WTC11 (cell line): ENCODE results near the gene FBXO2. TPM values are rescaled to one million over a fixed set of nuclear protein-coding genes. Genes with fewer than 3 reads are reported as not detected.
A peak's percentile ranks its signal among the peaks of the same experiment; 100 is the strongest.

Source experiments
- ATAC-seq: fragments of 200-7000 bp; cut with Tn5 transposase; 2 replicates; pipeline ENCODE4 v1.10.0; 2021; ENCODE audit warnings: mild to moderate bottlenecking, moderate library complexity
- CTCF ChIA-PET: fragments of 300-600 bp; sonication (Branson Sonifier 250); formaldehyde crosslinking; loops from one replicate; lab custom pipeline; 2021; ENCODE audit warnings: antibody characterized with exemption; lab: Charles Lee
- POLR2A ChIA-PET: fragments of 350-600 bp; sonication (Branson Sonifier 250); formaldehyde crosslinking; loops from one replicate; lab custom pipeline; 2021; ENCODE audit warnings: antibody characterized with exemption; lab: Charles Lee
- DNase-seq: peaks from one replicate; pipeline ENCODE4 v3.0.0; 2021; ENCODE audit warnings: low spot score
- H3K27ac Mint-ChIP-seq: 2 replicates; pipeline ENCODE4 v1.8.0; 2021; ENCODE audit warnings: mixed read lengths
- H3K27me3 Mint-ChIP-seq: 2 replicates; pipeline ENCODE4 v1.8.0; 2021; ENCODE audit warnings: low read depth, mild to moderate bottlenecking, moderate library complexity, mixed read lengths
- H3K36me3 Mint-ChIP-seq: 2 replicates; pipeline ENCODE4 v1.8.0; 2021; ENCODE audit warnings: mixed read lengths
- H3K4me1 Mint-ChIP-seq: 2 replicates; pipeline ENCODE4 v1.8.0; 2022; ENCODE audit warnings: mixed read lengths
- H3K4me3 Mint-ChIP-seq: 2 replicates; pipeline ENCODE4 v1.8.0; 2021; ENCODE audit warnings: mild to moderate bottlenecking, moderate library complexity, mixed read lengths
- H3K9me3 Mint-ChIP-seq: 2 replicates; pipeline ENCODE4 v1.8.0; 2021; ENCODE audit warnings: mixed read lengths
- CREM ChIP-seq: sonication (generic); formaldehyde crosslinking; IDR thresholded peaks from 2 replicates; pipeline ENCODE4 v1.8.1; 2022; ENCODE audit warnings: mild to moderate bottlenecking, missing genetic modification reagents, moderate library complexity
- ELF4 ChIP-seq: sonication (generic); formaldehyde crosslinking; IDR thresholded peaks from 2 replicates; pipeline ENCODE4 v1.8.1; 2022; ENCODE audit warnings: low read depth, mild to moderate bottlenecking, moderate library complexity, missing genetic modification reagents
- MYBL2 ChIP-seq: sonication (generic); formaldehyde crosslinking; IDR thresholded peaks from 2 replicates; pipeline ENCODE4 v1.8.1; 2023; ENCODE audit warnings: mild to moderate bottlenecking, moderate library complexity, missing genetic modification reagents
- SMAD4 ChIP-seq: sonication (generic); formaldehyde crosslinking; IDR thresholded peaks from 2 replicates; pipeline ENCODE4 v1.8.0; 2022; ENCODE audit warnings: mild to moderate bottlenecking, missing genetic modification reagents
- TEAD4 ChIP-seq: sonication (generic); formaldehyde crosslinking; IDR thresholded peaks from 2 replicates; pipeline ENCODE4 v1.8.0; 2022; ENCODE audit warnings: mild to moderate bottlenecking, missing genetic modification reagents
- TP53 ChIP-seq: sonication (generic); formaldehyde crosslinking; IDR thresholded peaks from 2 replicates; pipeline ENCODE4 v1.8.1; 2023; ENCODE audit warnings: mild to moderate bottlenecking, missing genetic modification reagents
- ZBTB21 ChIP-seq: sonication (generic); formaldehyde crosslinking; IDR thresholded peaks from 2 replicates; pipeline ENCODE4 v1.8.1; 2023; ENCODE audit warnings: mild to moderate bottlenecking, missing genetic modification reagents, borderline replicate concordance
- ZNF396 ChIP-seq: fragments of 250-450 bp; sonication (Bioruptor Pico); IDR thresholded peaks from 2 replicates; pipeline ENCODE4 v1.8.0; 2021; ENCODE audit warnings: mild to moderate bottlenecking, moderate library complexity, borderline replicate concordance
- ZNF423 ChIP-seq: fragments of 250-450 bp; sonication (Bioruptor Pico); IDR thresholded peaks from 2 replicates; pipeline ENCODE4 v2.1.2; 2022; ENCODE audit warnings: mild to moderate bottlenecking, moderate library complexity
- total RNA-seq: library from RNA; stranded (reverse); gene quantifications from 3 replicates; pipeline ENCODE4 v1.2.3, GENCODE V29; 2021
- TF ChIP-seq, protein P1 (sequence below): fragments of 250-450 bp; sonication (Bioruptor Pico); conservative IDR thresholded peaks from 2 replicates; pipeline ENCODE4 v1.9.0; 2021; ENCODE audit warnings: mild to moderate bottlenecking
- TF ChIP-seq, protein P2 (sequence below): fragments of 250-450 bp; sonication (Bioruptor Pico); IDR thresholded peaks from 2 replicates; pipeline ENCODE4 v1.8.0; 2021; ENCODE audit warnings: mild to moderate bottlenecking
- TF ChIP-seq, protein P3 (sequence below): sonication (generic); formaldehyde crosslinking; IDR thresholded peaks from 2 replicates; pipeline ENCODE4 v1.8.0; 2023; ENCODE audit warnings: missing genetic modification reagents
- TF ChIP-seq, protein P4 (sequence below): sonication (generic); formaldehyde crosslinking; IDR thresholded peaks from 2 replicates; pipeline ENCODE4 v1.8.1; 2023; ENCODE audit warnings: mild to moderate bottlenecking, moderate library complexity, missing genetic modification reagents
- TF ChIP-seq, protein P5 (sequence below): sonication (generic); formaldehyde crosslinking; IDR thresholded peaks from 2 replicates; pipeline ENCODE4 v1.8.1; 2023; ENCODE audit warnings: mild to moderate bottlenecking, missing genetic modification reagents, moderate library complexity
- TF ChIP-seq, protein P6 (sequence below): fragments of 250-450 bp; sonication (Bioruptor Pico); IDR thresholded peaks from 2 replicates; pipeline ENCODE4 v1.9.0; 2021; ENCODE audit warnings: mild to moderate bottlenecking

FBXO2 gene
- total RNA-seq, 1 experiment from 2014 or later = 58.2 TPM

DNA sequence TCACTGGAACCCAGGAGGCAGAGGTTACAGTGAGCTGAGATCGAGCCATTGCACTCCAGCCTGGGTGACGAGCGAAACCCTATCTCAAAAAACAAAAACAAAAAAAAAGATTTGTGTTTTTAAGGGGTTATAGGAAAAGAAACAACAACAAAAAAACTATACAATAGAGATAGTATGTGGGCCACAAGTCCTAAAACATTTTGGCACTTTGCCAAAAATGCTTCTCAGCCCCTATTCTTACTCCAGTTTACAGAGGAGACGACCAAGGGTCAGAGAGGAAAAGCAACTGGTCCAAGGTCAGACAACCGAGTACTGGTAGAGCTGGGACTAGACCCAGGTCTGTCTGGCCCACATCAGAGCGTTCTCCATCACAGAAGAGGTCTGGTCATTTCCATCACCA is 3.4 kb upstream of the FBXO2 start (continued):
- TF ChIP-seq, protein P1, sequence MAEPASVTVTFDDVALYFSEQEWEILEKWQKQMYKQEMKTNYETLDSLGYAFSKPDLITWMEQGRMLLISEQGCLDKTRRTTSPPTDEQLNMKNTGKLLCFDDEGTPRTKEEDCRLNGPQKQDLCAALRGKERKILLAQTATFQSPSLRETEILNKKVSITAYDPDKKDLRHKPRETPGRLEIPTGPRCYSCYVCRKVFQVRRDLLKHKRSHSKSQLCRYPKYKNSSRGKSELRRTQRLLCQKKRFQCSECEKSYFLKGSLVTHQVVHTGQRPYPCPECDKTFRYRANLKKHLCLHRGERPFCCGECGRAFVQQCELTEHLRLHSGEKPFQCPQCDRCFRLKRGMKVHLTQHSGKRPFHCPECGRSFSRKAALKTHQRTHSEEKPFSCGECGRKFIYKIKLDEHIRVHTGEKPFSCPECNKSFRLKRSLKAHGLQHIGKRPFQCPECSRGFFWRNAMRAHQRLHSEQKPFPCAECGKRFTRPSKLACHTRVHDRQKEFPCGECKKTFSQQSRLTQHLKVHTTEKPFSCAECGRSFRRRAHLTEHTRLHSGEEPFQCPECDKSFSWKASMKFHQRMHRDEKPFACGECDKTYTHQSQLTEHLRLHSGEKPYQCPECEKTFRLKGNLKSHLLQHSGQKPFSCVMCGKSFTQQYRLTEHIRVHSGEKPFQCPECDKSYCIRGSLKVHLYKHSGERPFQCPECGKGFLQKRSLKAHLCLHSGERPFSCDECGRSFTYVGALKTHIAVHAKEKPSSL (CRISPR knock-in tag) = no peak
- no peak for TF ChIP-seq ZBTB21 (CRISPR knock-in tag)
- TF ChIP-seq, protein P2, sequence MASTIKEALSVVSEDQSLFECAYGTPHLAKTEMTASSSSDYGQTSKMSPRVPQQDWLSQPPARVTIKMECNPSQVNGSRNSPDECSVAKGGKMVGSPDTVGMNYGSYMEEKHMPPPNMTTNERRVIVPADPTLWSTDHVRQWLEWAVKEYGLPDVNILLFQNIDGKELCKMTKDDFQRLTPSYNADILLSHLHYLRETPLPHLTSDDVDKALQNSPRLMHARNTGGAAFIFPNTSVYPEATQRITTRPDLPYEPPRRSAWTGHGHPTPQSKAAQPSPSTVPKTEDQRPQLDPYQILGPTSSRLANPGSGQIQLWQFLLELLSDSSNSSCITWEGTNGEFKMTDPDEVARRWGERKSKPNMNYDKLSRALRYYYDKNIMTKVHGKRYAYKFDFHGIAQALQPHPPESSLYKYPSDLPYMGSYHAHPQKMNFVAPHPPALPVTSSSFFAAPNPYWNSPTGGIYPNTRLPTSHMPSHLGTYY (CRISPR knock-in tag) = no peak
- TF ChIP-seq, all 79 proteins: peak for 0

DNA sequence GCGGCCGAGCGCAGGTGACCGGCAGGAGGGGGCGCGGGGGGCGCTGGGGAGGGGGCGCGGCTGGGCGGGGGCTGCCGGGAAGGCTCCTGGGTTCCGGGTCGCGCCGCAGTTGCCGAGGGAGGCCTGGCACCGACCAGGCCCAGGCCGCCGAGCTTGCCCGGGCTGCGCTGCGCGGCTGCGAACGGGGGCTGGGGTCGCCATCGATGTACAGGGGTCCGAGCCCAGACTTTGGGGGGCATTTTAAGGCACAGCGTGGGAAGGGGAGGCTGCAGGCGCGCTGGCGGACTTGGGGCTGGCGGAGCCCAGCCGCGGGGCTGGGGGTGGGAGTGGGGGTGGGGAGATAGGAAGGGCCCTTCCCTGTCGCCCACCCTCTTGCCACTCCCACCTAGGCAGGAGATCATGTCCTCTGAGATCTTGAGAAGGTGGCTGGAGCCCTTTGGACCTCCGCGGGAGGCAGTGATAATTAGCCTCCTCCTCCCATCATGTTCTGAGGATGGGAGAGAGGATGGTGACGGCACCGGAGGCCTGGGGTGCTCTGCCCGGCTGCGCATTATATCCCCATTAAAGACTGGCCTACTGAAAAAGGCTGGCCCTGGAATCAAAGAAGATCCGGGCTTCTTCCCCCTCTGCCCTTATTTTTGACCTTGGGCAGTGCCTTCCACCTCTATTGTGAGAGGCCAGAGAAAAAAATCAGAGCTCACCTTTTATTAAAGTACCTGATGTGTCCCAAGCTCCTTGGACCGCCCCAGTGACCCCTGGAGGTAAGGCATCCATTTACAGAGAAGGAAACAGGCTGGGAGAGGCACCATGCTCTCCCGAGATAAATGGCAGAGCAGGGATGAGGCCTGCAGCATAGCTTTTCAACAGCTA is 945 bp upstream of the FBXO2 start:
- peaks cover 32% of the 10 kb centered on the region for H3K36me3 Mint-ChIP-seq
- peak overlapping the region; percentile 74 for H3K4me3 Mint-ChIP-seq
- ATAC-seq = peak; percentile 4; the same call in 1 of the 2 replicates
- DNase-seq = no peak
- ChIA-PET CTCF (interaction anchor here (0.6 to 4.2 kb wide), 16 partner anchors 9 to 713 kb away, joined by 3 to 41 read pairs (median 6); partner anchors contain the start of gene FBXO6), POLR2A (interaction anchor here (0.6 to 2.3 kb wide), 4 partner anchors 9 to 95 kb away, joined by 3 to 14 read pairs (median 3); partner anchors contain the start of genes AGTRAP and FBXO6)
- no peak overlapping the region for H3K27ac Mint-ChIP-seq
- H3K27me3 Mint-ChIP-seq = peaks cover 18% of the 10 kb centered on the region
- no peak for TF ChIP-seq CREM (CRISPR knock-in tag)
- TF ChIP-seq, protein P3, sequence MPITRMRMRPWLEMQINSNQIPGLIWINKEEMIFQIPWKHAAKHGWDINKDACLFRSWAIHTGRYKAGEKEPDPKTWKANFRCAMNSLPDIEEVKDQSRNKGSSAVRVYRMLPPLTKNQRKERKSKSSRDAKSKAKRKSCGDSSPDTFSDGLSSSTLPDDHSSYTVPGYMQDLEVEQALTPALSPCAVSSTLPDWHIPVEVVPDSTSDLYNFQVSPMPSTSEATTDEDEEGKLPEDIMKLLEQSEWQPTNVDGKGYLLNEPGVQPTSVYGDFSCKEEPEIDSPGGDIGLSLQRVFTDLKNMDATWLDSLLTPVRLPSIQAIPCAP (CRISPR knock-in tag) = no peak
- TF ChIP-seq, protein P4, sequence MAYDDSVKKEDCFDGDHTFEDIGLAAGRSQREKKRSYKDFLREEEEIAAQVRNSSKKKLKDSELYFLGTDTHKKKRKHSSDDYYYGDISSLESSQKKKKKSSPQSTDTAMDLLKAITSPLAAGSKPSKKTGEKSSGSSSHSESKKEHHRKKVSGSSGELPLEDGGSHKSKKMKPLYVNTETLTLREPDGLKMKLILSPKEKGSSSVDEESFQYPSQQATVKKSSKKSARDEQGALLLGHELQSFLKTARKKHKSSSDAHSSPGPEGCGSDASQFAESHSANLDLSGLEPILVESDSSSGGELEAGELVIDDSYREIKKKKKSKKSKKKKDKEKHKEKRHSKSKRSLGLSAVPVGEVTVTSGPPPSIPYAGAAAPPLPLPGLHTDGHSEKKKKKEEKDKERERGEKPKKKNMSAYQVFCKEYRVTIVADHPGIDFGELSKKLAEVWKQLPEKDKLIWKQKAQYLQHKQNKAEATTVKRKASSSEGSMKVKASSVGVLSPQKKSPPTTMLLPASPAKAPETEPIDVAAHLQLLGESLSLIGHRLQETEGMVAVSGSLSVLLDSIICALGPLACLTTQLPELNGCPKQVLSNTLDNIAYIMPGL = no peak
- no peak for TF ChIP-seq TEAD4 (CRISPR knock-in tag)
- TF ChIP-seq ELF4 (CRISPR knock-in tag) = no peak
- peaks cover 28% of the 10 kb centered on the region for H3K4me1 Mint-ChIP-seq
- no peaks in the 10 kb centered on the region for H3K9me3 Mint-ChIP-seq

DNA sequence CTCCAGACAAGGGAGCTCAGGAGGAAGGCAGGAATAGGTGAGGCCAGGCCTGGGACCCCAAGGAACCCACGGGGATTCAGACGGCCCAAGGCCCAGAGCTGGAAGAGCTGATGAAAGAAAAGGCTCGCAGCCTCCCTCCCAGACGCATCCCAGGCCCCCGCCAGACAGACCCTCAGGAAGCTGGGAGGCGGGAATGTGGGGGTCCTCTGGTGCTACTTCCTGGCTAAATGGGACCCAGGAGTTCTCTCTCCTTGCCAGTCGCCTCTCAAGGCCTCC is 430 bp downstream of the FBXO2 start:
- Mint-ChIP-seq H3K4me1 (peaks cover 33% of the 10 kb centered on the region), H3K36me3 (peaks cover 26% of the 10 kb centered on the region), H3K27ac (no peak overlapping the region), H3K27me3 (peaks cover 22% of the 10 kb centered on the region), H3K9me3 (no peaks in the 10 kb centered on the region), H3K4me3 (peak overlapping the region; percentile 68)
- ChIA-PET POLR2A (interaction anchor here (1.2 to 2.3 kb wide), 2 partner anchors 10 to 28 kb away, joined by 3 to 14 read pairs; partner anchors contain the start of gene FBXO6), CTCF (interaction anchor here (0.7 to 4.2 kb wide), 20 partner anchors 9 to 412 kb away, joined by 3 to 41 read pairs (median 5); partner anchors contain the start of genes AGTRAP, DISP3 and FBXO6)
- no peak for ATAC-seq
- TF ChIP-seq SMAD4 (no peak), ELF4 (CRISPR knock-in tag) (0 out of 2 replicates have a peak, but pooled peaks have one; percentile 13)
- no peak for DNase-seq

DNA sequence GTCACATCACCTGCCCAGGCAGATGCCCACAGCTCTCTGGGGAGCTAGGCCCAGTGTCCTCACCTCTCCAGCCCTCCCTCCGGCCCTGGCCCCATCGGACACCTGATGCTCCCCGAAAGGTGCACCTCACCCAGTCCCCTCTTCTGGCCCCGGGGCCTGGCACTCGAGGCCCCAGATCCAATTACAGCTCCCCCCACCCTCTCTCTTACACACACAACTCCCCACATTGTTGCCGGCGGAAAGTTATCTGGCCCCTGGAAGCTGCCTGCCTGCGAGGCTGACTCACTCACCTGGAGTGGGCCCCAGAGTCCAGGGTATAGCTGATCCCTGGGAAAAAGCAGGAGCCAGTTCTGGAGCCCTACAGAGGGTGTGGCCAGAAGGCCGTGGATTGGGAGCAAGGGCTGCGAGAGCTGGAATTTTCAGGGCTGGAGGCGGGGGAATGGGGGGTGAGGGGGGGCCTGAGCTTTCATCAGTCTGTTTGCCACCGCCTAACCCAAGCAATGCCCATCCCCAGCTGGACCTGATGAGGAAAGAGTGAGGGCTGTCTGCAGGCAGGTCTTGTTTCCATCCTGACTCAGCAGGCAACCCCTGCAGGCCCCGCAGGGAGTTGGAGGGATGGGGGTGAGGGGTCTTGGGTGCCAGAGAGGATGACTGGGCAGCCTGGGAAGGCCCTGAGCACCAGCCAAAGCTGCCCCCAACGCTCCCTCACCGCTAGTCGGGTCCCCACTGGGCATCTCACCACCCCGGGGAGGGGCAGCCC is 948 bp downstream of the FBXO2 start:
- peaks cover 22% of the 10 kb centered on the region for H3K27me3 Mint-ChIP-seq
- CTCF ChIA-PET = interaction anchor here (0.5 to 4.2 kb wide), 23 partner anchors 9 to 411 kb away, joined by 3 to 41 read pairs (median 5); partner anchors contain the start of genes AGTRAP, DISP3 and FBXO6
- peak; percentile 55 for DNase-seq
- H3K4me3 Mint-ChIP-seq = peak overlapping the region; percentile 68
- POLR2A ChIA-PET = interaction anchor here (0.6 to 2.3 kb wide), 4 partner anchors 11 to 1003 kb away, joined by 3 to 14 read pairs (median 3); partner anchors contain the start of gene FBXO6
- peaks cover 38% of the 10 kb centered on the region for H3K4me1 Mint-ChIP-seq
- peaks cover 24% of the 10 kb centered on the region for H3K36me3 Mint-ChIP-seq
- no peaks in the 10 kb centered on the region for H3K9me3 Mint-ChIP-seq
- peak; percentile 3; the same call in 1 of the 2 replicates for ATAC-seq
- no peak overlapping the region for H3K27ac Mint-ChIP-seq
- TF ChIP-seq TP53 (no peak), CREM (CRISPR knock-in tag) (no peak), MYBL2 (no peak), ZNF423 (no peak), ZNF396 (no peak)
- TF ChIP-seq, protein P5, sequence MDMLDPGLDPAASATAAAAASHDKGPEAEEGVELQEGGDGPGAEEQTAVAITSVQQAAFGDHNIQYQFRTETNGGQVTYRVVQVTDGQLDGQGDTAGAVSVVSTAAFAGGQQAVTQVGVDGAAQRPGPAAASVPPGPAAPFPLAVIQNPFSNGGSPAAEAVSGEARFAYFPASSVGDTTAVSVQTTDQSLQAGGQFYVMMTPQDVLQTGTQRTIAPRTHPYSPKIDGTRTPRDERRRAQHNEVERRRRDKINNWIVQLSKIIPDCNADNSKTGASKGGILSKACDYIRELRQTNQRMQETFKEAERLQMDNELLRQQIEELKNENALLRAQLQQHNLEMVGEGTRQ (CRISPR knock-in tag) = no peak
- TF ChIP-seq, protein P6, sequence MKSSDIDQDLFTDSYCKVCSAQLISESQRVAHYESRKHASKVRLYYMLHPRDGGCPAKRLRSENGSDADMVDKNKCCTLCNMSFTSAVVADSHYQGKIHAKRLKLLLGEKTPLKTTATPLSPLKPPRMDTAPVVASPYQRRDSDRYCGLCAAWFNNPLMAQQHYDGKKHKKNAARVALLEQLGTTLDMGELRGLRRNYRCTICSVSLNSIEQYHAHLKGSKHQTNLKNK (CRISPR knock-in tag) = no peak
- TF ChIP-seq, protein P1 (CRISPR knock-in tag) = no peak
